ENCODE results near the gene CCDC126. TPM values are rescaled to one million over a fixed set of nuclear protein-coding genes. Genes with fewer than 3 reads are reported as not detected.
"Not testable (repeated sequence)": the region's sequence is repeated elsewhere in the genome, so short reads cannot be mapped to it uniquely, and the experiment has no call there.

The CCDC126 gene
- 10 to 100 TPM; 19.2 to 21.1 (median 19.6) TPM for polyA plus RNA-seq (ENCODE audit: insufficient read length in 3 of 3)

- DNase-seq (ENCODE audit: low read depth in 3 of 3, low spot score in 2 of 3): peak; percentile 58 to 86 (median 81)
Measured at GRCh38 chr7:23597094-23598091, at the start of gene CCDC126. Gene CCDC126, plus strand, starts transcription at chr7:23597382. Its CDS starts 13,934 bp downstream, at chr7:23611316.

GRCh38 chr7:23547662-23548061 lies 49.5 kb upstream of the CCDC126 start:
- no peak for DNase-seq (ENCODE audit: low read depth in 3 of 3, low spot score in 2 of 3)

- DNase-seq (ENCODE audit: low read depth in 3 of 3, low spot score in 2 of 3): no peak
Measured at GRCh38 chr7:23558303-23558702, 38.9 kb upstream of the CCDC126 start.

GRCh38 chr7:23570592-23571200 lies 26.5 kb upstream of the CCDC126 start:
- peak; percentile 43 to 64 (median 54) for DNase-seq (ENCODE audit: low read depth in 3 of 3, low spot score in 2 of 3)

- not testable (repeated sequence) for DNase-seq (ENCODE audit: low read depth in 3 of 3, low spot score in 2 of 3)
Measured at GRCh38 chr7:23581975-23582374, 15.2 kb upstream of the CCDC126 start.

GRCh38 chr7:23585304-23585703 lies 11.9 kb upstream of the CCDC126 start:
- DNase-seq (ENCODE audit: low read depth in 3 of 3, low spot score in 2 of 3): not testable (repeated sequence)

GRCh38 chr7:23586159-23586558 lies 11.0 kb upstream of the CCDC126 start:
- no peak for DNase-seq (ENCODE audit: low read depth in 3 of 3, low spot score in 2 of 3)

- no peak for DNase-seq (ENCODE audit: low read depth in 3 of 3, low spot score in 2 of 3)
Measured at GRCh38 chr7:23590529-23590928, 6.7 kb upstream of the CCDC126 start.

GRCh38 chr7:23593706-23594105 lies 3.5 kb upstream of the CCDC126 start:
- no peak for DNase-seq (ENCODE audit: low read depth in 3 of 3, low spot score in 2 of 3)

- DNase-seq (ENCODE audit: low read depth in 3 of 3, low spot score in 2 of 3): no peak
Measured at GRCh38 chr7:23594879-23595604, 2.1 kb upstream of the CCDC126 start.

- DNase-seq (ENCODE audit: low read depth in 3 of 3, low spot score in 2 of 3): no peak
Measured at GRCh38 chr7:23598296-23598695, 1.1 kb downstream of the CCDC126 start.

GRCh38 chr7:23600236-23600635 lies 3.1 kb downstream of the CCDC126 start:
- no peak for DNase-seq (ENCODE audit: low read depth in 3 of 3, low spot score in 2 of 3)

- DNase-seq (ENCODE audit: low read depth in 3 of 3, low spot score in 2 of 3): no peak
Measured at GRCh38 chr7:23603632-23604295, 6.6 kb downstream of the CCDC126 start.

GRCh38 chr7:23604296-23604640 lies 7.1 kb downstream of the CCDC126 start:
- no peak for DNase-seq (ENCODE audit: low read depth in 3 of 3, low spot score in 2 of 3)

GRCh38 chr7:23607130-23607529 lies 9.9 kb downstream of the CCDC126 start:
- DNase-seq (ENCODE audit: low read depth in 3 of 3, low spot score in 2 of 3): no peak

- DNase-seq (ENCODE audit: low read depth in 3 of 3, low spot score in 2 of 3): no peak
Measured at GRCh38 chr7:23607866-23608265, 10.7 kb downstream of the CCDC126 start.

- no peak for DNase-seq (ENCODE audit: low read depth in 3 of 3, low spot score in 2 of 3)
Measured at GRCh38 chr7:23615331-23615730, 18.1 kb downstream of the CCDC126 start.

GRCh38 chr7:23616593-23616992 lies 19.4 kb downstream of the CCDC126 start:
- no peak for DNase-seq (ENCODE audit: low read depth in 3 of 3, low spot score in 2 of 3)

- DNase-seq (ENCODE audit: low read depth in 3 of 3, low spot score in 2 of 3): no peak
Measured at GRCh38 chr7:23617482-23617881, 20.3 kb downstream of the CCDC126 start.

- DNase-seq (ENCODE audit: low read depth in 3 of 3, low spot score in 2 of 3): no peak
Measured at GRCh38 chr7:23618241-23618640, 21.1 kb downstream of the CCDC126 start.

- DNase-seq (ENCODE audit: low read depth in 3 of 3, low spot score in 2 of 3): no peak
Measured at GRCh38 chr7:23619141-23619540, 22.0 kb downstream of the CCDC126 start.

Data from right renal cortex interstitium (tissue), 3 donors.